ENCODE measurements around the gene HELZ.

- TF ChIP-seq CTCF (IDR thresholded peaks at IDR 0.05) (no peak), POLR2A (IDR thresholded peaks at IDR 0.05) (no peak)
Observed at GRCh38 chr17:67247416-67247900, 2.5 kb upstream of the HELZ start.
